Measurements from ENCODE around the gene PAFAH1B2. TPM values are rescaled to one million over a fixed set of nuclear protein-coding genes. Genes with fewer than 3 reads are reported as not detected.

PAFAH1B2 gene
- total RNA-seq, 2 experiments from 2014 or later, result 50.0 to 50.2 TPM

GRCh38 chr11:117121176-117121575 lies 22.9 kb upstream of the PAFAH1B2 start:
- Mint-ChIP-seq H3K36me3 (ENCODE audit: low read depth) (no peaks in the 10 kb centered on the region), H3K4me3 (no peak overlapping the region), H3K4me1 (ENCODE audit: low read depth) (no peaks in the 10 kb centered on the region), H3K27me3 (no peaks in the 10 kb centered on the region), H3K27ac (no peak overlapping the region), H3K9me3 (no peaks in the 10 kb centered on the region)
- DNase-seq (no peak), ATAC-seq (no peak)
- CTCF ChIA-PET, result no interaction called here
- TF ChIP-seq, protein P1, sequence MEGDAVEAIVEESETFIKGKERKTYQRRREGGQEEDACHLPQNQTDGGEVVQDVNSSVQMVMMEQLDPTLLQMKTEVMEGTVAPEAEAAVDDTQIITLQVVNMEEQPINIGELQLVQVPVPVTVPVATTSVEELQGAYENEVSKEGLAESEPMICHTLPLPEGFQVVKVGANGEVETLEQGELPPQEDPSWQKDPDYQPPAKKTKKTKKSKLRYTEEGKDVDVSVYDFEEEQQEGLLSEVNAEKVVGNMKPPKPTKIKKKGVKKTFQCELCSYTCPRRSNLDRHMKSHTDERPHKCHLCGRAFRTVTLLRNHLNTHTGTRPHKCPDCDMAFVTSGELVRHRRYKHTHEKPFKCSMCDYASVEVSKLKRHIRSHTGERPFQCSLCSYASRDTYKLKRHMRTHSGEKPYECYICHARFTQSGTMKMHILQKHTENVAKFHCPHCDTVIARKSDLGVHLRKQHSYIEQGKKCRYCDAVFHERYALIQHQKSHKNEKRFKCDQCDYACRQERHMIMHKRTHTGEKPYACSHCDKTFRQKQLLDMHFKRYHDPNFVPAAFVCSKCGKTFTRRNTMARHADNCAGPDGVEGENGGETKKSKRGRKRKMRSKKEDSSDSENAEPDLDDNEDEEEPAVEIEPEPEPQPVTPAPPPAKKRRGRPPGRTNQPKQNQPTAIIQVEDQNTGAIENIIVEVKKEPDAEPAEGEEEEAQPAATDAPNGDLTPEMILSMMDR (IDR thresholded peaks at IDR 0.05), result no peak
- intact Hi-C loops (cut with micrococcal nuclease), result no loop called here
- POLR2A ChIA-PET, result no interaction called here

DNA sequence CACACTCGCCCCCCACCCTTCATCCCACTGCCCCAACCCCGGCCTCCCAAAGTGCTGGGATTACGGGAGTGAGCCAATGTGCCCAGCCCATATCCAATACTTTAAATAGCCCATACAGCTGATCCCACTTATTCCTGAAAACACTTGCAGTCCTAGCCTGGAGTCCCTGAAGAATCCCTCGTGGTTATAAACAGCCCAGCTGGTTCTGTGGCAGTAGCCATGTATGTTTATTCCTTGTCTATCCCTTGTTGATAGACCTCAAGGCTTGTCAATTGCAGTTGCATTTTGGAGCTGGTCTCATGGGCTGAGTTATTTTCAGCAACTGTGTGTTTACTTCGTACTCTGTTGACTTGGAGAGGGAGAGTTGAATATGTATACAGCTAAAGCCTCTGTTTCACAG lies 21.5 kb upstream of the PAFAH1B2 start:
- intact Hi-C loops (cut with micrococcal nuclease), result no loop called here
- Mint-ChIP-seq H3K4me1 (ENCODE audit: low read depth) (no peaks in the 10 kb centered on the region), H3K9me3 (no peaks in the 10 kb centered on the region), H3K4me3 (no peak overlapping the region), H3K27me3 (no peaks in the 10 kb centered on the region), H3K27ac (no peak overlapping the region), H3K36me3 (ENCODE audit: low read depth) (no peaks in the 10 kb centered on the region)
- TF ChIP-seq, protein P1 (IDR thresholded peaks at IDR 0.05), result no peak
- DNase-seq (no peak), ATAC-seq (no peak)
- CTCF ChIA-PET, result interaction anchor here (0.8 to 1.6 kb wide), 3 partner anchors 17 to 287 kb away, joined by 3 to 5 read pairs (median 4); no protein-coding TSS in a partner anchor
- POLR2A ChIA-PET, result interaction anchor here (1.0 to 1.1 kb wide), 2 partner anchors 22 to 287 kb away, joined by 3 read pairs; partner anchors contain the start of gene PAFAH1B2

DNA sequence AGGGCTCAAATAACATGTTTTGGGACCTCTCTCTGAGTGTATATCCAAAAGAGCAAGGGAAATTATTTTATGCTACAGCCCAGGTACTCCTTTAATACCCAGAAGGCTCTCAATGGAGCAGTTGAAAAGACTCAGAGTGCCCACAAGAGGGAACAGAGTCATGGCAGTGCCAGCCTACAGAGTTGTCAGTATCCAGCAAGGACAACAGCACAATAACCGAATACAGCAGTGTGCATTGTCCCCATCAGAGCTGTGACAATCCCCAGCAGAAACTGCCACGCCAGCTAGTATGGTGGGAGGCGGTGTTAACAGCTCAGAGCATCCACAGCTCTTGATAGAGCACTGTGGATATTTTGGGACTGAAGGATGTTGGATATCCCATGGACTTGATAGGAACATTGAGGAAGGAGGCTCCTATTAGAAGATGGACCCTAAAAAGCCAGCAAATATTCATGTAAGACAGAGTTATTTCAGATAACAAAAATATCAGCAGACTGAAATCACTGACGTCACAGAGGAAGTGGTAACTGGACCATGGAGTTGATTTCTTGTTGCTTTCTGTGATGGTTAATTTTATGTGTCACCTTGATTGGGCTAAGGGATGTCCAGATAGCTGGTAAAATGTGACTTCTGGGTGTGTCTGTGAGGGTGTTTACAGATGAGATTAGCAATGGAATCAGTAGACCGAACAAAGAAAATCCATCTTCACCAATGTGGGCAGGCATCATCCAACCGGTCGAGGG lies 17.7 kb upstream of the PAFAH1B2 start:
- Mint-ChIP-seq H3K27ac (no peak overlapping the region), H3K4me1 (ENCODE audit: low read depth) (no peaks in the 10 kb centered on the region), H3K4me3 (no peak overlapping the region), H3K27me3 (no peaks in the 10 kb centered on the region), H3K36me3 (ENCODE audit: low read depth) (no peaks in the 10 kb centered on the region), H3K9me3 (no peaks in the 10 kb centered on the region)
- intact Hi-C loops (cut with micrococcal nuclease), result no loop called here
- ChIA-PET CTCF (interaction anchor here (1.5 to 2.2 kb wide), 3 partner anchors 20 to 335 kb away, joined by 4 to 6 read pairs (median 5); partner anchors contain the start of gene APOA5), POLR2A (no interaction called here)
- ATAC-seq (no peak), DNase-seq (no peak)
- TF ChIP-seq, protein P1 (IDR thresholded peaks at IDR 0.05), result no peak

GRCh38 chr11:117127171-117127901 lies 16.8 kb upstream of the PAFAH1B2 start:
- ChIA-PET CTCF (interaction anchor here (1.5 to 2.2 kb wide), 3 partner anchors 21 to 336 kb away, joined by 4 to 6 read pairs (median 5); partner anchors contain the start of gene APOA5), POLR2A (interaction anchor here (0.6 kb wide), 1 partner anchor 1895 kb away, joined by 4 read pairs; no protein-coding TSS in a partner anchor)
- TF ChIP-seq, protein P1 (IDR thresholded peaks at IDR 0.05), result no peak
- intact Hi-C loops (cut with micrococcal nuclease), result no loop called here
- Mint-ChIP-seq H3K4me1 (ENCODE audit: low read depth) (no peaks in the 10 kb centered on the region), H3K27me3 (no peaks in the 10 kb centered on the region), H3K9me3 (no peaks in the 10 kb centered on the region), H3K4me3 (no peak overlapping the region), H3K27ac (no peak overlapping the region), H3K36me3 (ENCODE audit: low read depth) (no peaks in the 10 kb centered on the region)
- ATAC-seq, result no peak
- no peak for DNase-seq

All from activated CD8-positive, alpha-beta T cell treated with anti-CD3 and anti-CD28 coated beads for 36 hours (primary cell).